Adrenal gland (tissue), 5 donors: ENCODE measurements around the gene CDC14B.

Experiments used
- POLR2A ChIP-seq, 2 donors: fragments of 450-650 bp; IDR thresholded peaks; one replicate each; pipeline ENCODE4 v1.6.1; 2017; ENCODE audit warnings: antibody characterized with exemption in 2 of 2, mild to moderate bottlenecking in 2 of 2, moderate library complexity in 1 of 2
- TF ChIP-seq, protein P1 (sequence below), 6 experiments: fragments of 450-650 bp in 4 of 6; fragments of 200-600 bp in 2 of 6; sonication (generic) in 1 of 6; IDR thresholded peaks; 1 replicate in 5 of 6; 2 replicates in 1 of 6; pipeline versions ENCODE4 v1.5.1 to v1.8.0; 2016 to 2021; ENCODE audit warnings: antibody characterized with exemption in 6 of 6, mild to moderate bottlenecking in 2 of 6, moderate library complexity in 1 of 6
- donor health status: DM: no; HTN: no; CAD: no.

GRCh38 chr9:96641514-96641913 is 21.9 kb upstream of the CDC14B start:
- TF ChIP-seq, protein P1, sequence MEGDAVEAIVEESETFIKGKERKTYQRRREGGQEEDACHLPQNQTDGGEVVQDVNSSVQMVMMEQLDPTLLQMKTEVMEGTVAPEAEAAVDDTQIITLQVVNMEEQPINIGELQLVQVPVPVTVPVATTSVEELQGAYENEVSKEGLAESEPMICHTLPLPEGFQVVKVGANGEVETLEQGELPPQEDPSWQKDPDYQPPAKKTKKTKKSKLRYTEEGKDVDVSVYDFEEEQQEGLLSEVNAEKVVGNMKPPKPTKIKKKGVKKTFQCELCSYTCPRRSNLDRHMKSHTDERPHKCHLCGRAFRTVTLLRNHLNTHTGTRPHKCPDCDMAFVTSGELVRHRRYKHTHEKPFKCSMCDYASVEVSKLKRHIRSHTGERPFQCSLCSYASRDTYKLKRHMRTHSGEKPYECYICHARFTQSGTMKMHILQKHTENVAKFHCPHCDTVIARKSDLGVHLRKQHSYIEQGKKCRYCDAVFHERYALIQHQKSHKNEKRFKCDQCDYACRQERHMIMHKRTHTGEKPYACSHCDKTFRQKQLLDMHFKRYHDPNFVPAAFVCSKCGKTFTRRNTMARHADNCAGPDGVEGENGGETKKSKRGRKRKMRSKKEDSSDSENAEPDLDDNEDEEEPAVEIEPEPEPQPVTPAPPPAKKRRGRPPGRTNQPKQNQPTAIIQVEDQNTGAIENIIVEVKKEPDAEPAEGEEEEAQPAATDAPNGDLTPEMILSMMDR (IDR thresholded peaks at IDR 0.05): no peak
- no peak for TF ChIP-seq POLR2A (IDR thresholded peaks at IDR 0.05)
